Measurements from ENCODE around the gene SH3BP5.

SH3BP5 gene

DNA sequence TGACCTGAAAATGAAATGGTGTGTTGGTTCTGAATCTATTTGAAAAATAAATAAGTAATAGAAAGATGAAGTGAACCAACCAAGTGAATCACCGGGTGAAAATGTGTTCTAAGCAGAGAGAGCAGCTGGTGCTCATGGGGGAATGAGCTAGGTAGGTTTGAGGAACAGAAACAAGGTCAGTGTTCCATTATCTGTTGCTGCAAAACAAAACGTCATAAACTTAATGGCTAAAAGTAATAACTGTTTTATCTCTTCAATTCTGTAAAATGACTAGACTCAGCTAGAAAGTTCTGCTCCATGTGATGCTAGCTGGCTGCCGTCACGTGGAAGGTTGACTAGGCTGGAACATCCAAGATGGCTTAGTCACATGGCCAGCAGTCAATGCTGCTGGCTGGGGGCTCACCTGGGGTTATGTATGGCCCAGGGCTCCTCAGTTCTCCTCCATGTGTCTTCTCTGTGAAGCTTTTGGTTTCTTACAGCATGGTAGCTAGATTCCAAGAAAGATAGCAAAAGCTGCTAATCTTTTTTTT lies 13.3 kb upstream of the SH3BP5 start:
- no peak overlapping the region for H3K4me3 ChIP-seq (ENCODE audit: low read depth, low read length)

DNA sequence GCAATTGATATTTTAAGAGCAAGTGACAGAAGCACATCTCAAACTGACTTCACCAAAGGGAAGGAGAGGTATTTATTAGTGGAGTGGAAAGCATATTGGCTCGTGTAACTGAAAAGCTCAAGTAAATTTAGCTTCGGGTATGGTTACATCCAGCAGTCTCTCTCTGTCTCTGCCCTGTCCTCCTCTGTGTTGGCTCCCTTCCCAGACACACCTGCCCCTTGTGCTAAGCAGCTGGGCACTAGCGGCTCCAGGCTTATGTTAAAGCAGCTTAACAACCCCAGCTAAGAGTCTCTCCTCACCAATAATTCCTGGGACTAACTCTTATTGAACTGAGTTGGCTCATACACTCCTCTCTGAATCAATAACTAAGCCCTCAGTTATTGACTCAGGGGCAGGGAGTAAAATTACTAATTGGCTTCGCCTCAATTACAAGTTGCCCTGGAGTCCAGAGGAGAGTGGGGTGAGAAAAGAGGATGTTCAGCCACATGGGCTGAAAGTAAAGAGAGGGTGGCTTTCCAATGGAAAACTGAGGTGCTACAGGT lies 12.8 kb upstream of the SH3BP5 start:
- no peak overlapping the region for H3K4me3 ChIP-seq (ENCODE audit: low read depth, low read length)
- TF ChIP-seq, protein P1, sequence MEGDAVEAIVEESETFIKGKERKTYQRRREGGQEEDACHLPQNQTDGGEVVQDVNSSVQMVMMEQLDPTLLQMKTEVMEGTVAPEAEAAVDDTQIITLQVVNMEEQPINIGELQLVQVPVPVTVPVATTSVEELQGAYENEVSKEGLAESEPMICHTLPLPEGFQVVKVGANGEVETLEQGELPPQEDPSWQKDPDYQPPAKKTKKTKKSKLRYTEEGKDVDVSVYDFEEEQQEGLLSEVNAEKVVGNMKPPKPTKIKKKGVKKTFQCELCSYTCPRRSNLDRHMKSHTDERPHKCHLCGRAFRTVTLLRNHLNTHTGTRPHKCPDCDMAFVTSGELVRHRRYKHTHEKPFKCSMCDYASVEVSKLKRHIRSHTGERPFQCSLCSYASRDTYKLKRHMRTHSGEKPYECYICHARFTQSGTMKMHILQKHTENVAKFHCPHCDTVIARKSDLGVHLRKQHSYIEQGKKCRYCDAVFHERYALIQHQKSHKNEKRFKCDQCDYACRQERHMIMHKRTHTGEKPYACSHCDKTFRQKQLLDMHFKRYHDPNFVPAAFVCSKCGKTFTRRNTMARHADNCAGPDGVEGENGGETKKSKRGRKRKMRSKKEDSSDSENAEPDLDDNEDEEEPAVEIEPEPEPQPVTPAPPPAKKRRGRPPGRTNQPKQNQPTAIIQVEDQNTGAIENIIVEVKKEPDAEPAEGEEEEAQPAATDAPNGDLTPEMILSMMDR (IDR thresholded peaks at IDR 0.05; ENCODE audit: borderline replicate concordance, insufficient read depth, low read depth, low read length) = no peak

More for the DNA sequence above, 13.3 kb upstream of the SH3BP5 start:
- TF ChIP-seq, protein P1 (IDR thresholded peaks at IDR 0.05; ENCODE audit: borderline replicate concordance, insufficient read depth, low read depth, low read length) = no peak

DNA sequence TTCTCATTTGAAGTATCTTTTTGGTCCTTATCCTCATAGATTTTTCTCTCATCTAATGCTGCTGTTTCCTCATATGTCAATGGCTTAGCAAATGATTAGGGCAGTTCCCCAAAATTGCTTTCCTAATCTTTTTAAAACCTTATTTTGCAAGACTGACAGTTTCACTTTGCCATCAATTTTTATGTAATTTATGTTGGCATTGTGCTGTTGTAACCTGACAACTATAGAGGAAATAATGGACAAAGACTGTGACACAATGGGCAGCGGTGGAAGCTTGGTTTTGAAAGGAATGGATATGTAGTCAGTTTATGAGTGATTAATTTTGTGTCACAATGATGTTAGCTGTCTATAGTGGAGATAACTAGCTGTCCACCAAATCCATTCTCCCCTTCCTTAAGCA lies 10.6 kb upstream of the SH3BP5 start:
- TF ChIP-seq, protein P1 (IDR thresholded peaks at IDR 0.05; ENCODE audit: borderline replicate concordance, insufficient read depth, low read depth, low read length) = no peak
- H3K4me3 ChIP-seq (ENCODE audit: low read depth, low read length) = no peak overlapping the region

DNA sequence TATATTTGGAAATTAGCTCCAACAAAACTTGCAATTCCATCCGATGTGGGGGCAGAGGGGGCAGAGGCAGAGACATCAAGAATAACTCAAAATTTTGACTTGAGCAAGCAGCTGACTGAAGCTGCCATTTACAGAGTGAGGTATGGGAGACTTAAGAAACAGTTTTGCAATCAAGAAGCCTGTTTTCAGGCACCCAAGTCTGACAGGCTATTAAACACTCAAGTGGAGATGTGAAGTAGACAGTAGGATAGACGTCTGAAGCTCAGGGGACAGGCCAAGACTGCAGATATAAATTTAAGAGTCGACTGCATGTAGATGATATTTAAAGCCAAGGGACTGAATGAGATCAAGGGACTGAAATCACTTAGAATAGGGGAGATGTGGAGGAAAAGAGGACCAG lies 9.9 kb upstream of the SH3BP5 start:
- TF ChIP-seq, protein P1 (IDR thresholded peaks at IDR 0.05; ENCODE audit: borderline replicate concordance, insufficient read depth, low read depth, low read length) = no peak
- H3K4me3 ChIP-seq (ENCODE audit: low read depth, low read length) = no peak overlapping the region

DNA sequence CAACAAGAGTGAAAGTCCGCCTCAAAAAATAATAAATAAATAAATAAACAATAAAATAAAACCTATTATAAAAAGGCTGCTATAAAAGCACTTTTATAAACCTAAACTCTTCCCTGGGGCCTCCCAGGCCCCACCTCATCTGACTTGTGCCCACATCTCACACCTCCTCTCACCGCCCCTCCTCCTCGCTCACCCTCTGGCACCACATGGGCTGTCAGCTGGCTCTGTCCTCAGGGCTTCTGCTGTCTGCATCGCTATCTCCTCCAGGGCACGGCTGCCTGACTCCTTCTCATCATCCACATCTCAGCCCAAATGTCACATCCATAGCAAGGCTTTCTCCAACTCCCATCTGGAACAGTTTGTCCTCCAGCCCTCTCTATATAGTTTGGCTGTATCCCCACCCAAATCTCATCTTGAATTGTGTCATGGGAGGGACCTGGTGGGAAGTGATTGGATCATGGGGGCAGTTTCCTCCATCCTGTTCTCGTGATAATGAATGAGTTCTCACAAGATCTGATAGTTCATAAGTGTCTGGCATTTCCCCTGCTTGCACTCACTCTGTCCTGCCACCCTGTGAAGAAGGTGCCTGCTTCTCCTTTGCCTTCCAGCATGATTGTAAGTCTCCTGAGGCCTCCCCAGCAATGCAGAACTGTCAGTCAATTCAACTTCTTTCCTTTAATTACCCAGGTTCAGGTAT lies 8.8 kb upstream of the SH3BP5 start:
- TF ChIP-seq, protein P1 (IDR thresholded peaks at IDR 0.05; ENCODE audit: borderline replicate concordance, insufficient read depth, low read depth, low read length) = no peak
- H3K4me3 ChIP-seq (ENCODE audit: low read depth, low read length) = no peak overlapping the region

DNA sequence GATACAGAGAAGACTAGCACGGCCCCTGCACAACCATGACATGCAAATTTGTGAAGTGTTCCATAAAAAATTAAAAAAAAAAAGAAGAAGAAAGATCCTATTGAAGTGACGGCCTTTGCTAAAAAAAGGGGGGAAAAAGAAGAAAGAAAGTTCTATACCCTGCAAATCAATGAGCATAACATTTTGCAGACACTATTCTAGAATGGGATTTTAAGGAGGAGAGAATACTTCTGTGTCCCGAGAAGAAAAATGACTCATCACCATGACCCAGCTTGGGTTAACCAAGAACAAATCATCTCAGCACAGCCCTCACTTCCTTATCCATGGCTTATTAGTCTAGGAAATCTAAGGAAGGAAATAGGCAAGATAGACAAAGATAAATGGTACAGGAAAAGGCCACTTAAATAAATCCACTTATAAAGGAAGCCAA lies 7.4 kb upstream of the SH3BP5 start:
- no peak overlapping the region for H3K4me3 ChIP-seq (ENCODE audit: low read depth, low read length)
- TF ChIP-seq, protein P1 (IDR thresholded peaks at IDR 0.05; ENCODE audit: borderline replicate concordance, insufficient read depth, low read depth, low read length) = no peak

DNA sequence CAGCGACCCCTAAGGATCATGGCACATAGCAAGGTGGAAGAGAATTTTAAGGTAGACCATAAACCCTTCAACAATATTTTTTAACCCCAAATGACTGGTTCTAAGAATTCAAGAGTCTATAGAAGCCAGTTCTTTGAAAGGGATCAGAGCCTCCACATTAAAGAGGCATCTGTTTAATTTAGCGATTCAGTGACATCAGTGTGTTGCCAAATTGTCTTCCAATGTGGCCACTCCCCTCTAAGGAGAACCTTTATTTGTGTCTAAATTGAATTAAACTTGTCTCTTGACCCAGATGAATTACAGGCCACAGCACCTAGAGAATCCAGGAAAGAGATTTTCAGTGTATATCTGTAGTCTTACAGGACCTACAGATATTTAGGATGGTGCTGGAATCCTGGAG lies 6.6 kb upstream of the SH3BP5 start:
- TF ChIP-seq, protein P1 (IDR thresholded peaks at IDR 0.05; ENCODE audit: borderline replicate concordance, insufficient read depth, low read depth, low read length) = no peak
- H3K4me3 ChIP-seq (ENCODE audit: low read depth, low read length) = no peak overlapping the region

Data from GM12875 (cell line).